K562 (cell line): ENCODE results near the gene OXSR1. TPM values are rescaled to one million over a fixed set of nuclear protein-coding genes. Genes with fewer than 3 reads are reported as not detected.

Experiments used
- ARNT ChIP-seq, 2 experiments: fragments of 450-650 bp; IDR thresholded peaks; 2 replicates each; pipeline ENCODE4 v1.6.1; 2016; ENCODE audit warnings: mild to moderate bottlenecking in 1 of 2
- BACH1 ChIP-seq: fragments of 200-800 bp; sonication (Bioruptor generic); IDR thresholded peaks from 2 replicates; pipeline ENCODE4 v1.6.1; 2016; ENCODE audit warnings: missing genetic modification characterization, missing compliant biosample characterization
- CBX2 ChIP-seq: fragments of 200-600 bp; sonication (generic); IDR thresholded peaks from one replicate; pipeline ENCODE4 v1.6.1; 2012; ENCODE audit warnings: mild to moderate bottlenecking, low read length, inconsistent platforms; ENCODE audit not compliant: insufficient read depth, poor library complexity, severe bottlenecking
- E2F3 ChIP-seq: fragments of 250-450 bp; sonication (Bioruptor Pico); IDR thresholded peaks from 2 replicates; pipeline ENCODE4 v1.4.0; 2020; ENCODE audit warnings: mild to moderate bottlenecking
- ESRRA ChIP-seq: fragments of 450-650 bp; IDR thresholded peaks from 2 replicates; pipeline ENCODE4 v1.6.1; 2014; ENCODE audit warnings: low read depth, mild to moderate bottlenecking, moderate library complexity, borderline replicate concordance
- MEF2A ChIP-seq: IDR thresholded peaks from 2 replicates; pipeline ENCODE4 v1.6.1; 2011; ENCODE audit warnings: low read depth, mild to moderate bottlenecking, low read length, moderate library complexity; ENCODE audit not compliant: control insufficient read depth
- SRSF1 ChIP-seq: fragments of 200-400 bp; formaldehyde crosslinking; IDR thresholded peaks from 2 replicates; pipeline ENCODE4 v1.6.1; 2017; ENCODE audit warnings: mild to moderate bottlenecking, low read depth, low read length, moderate library complexity
- ZBTB17 ChIP-seq: fragments of 450-650 bp; formaldehyde crosslinking; IDR thresholded peaks from 2 replicates; pipeline ENCODE4 v1.4.0; 2020; ENCODE audit warnings: mild to moderate bottlenecking
- ZEB2 ChIP-seq: fragments of 450-650 bp; IDR thresholded peaks from 2 replicates; pipeline ENCODE4 v1.6.1; 2016
- ZNF232 ChIP-seq: sonication (generic); formaldehyde crosslinking; IDR thresholded peaks from 2 replicates; pipeline ENCODE4 v1.8.0; 2022; ENCODE audit warnings: mild to moderate bottlenecking, missing genetic modification reagents
- ZNF316 ChIP-seq: fragments of 450-650 bp; IDR thresholded peaks from 2 replicates; pipeline ENCODE4 v1.6.1; 2016
- ZNF41 ChIP-seq: fragments of 250-450 bp; sonication (Bioruptor Pico); conservative IDR thresholded peaks from 2 replicates; pipeline ENCODE4 v1.4.0; 2020; ENCODE audit warnings: mild to moderate bottlenecking
- ZNF696 ChIP-seq: fragments of 250-450 bp; sonication (Bioruptor Pico); conservative IDR thresholded peaks from 2 replicates; pipeline ENCODE4 v1.4.0; 2020; ENCODE audit warnings: mild to moderate bottlenecking, moderate library complexity
- polyA plus RNA-seq, 8 experiments: library from polyadenylated mRNA; depleted of rRNA in 4 of 8; stranded (reverse) in 5 of 8; unstranded in 3 of 8; fragments of >200 nt; fragmentation: Nextera tagmentation in 2 of 8; fragmentation: Illumina TruSeq in 1 of 8; extraction: Ambion mirVana in 2 of 8; extraction: Trizol in 1 of 8; gene quantifications; 2 replicates each; pipeline versions ENCODE4 v1.2.1 to v1.2.3, GENCODE V29; 2011 to 2014; ENCODE audit warnings: inconsistent platforms in 1 of 8, missing spikeins in 1 of 8
- total RNA-seq, 7 experiments: library from RNA; depleted of rRNA in 6 of 7; stranded (reverse); fragments of >200 nt in 6 of 7; fragmentation: Illumina TruSeq in 2 of 7; extraction: Trizol in 2 of 7; gene quantifications; 2 replicates each; pipeline versions ENCODE4 v1.2.1 to v1.2.3, GENCODE V29; 2011 to 2021; ENCODE audit warnings: low replicate concordance in 1 of 7
- TF ChIP-seq, protein P1 (sequence below), 2 experiments: IDR thresholded peaks; 2 replicates each; pipeline ENCODE4 v1.6.1; 2011; ENCODE audit warnings: borderline replicate concordance in 1 of 2, control low read depth in 1 of 2, low read depth in 1 of 2, low read length in 1 of 2, mild to moderate bottlenecking in 1 of 2, mixed read lengths in 1 of 2, moderate library complexity in 1 of 2; ENCODE audit not compliant: insufficient read depth in 1 of 2, insufficient read length in 1 of 2, poor library complexity in 1 of 2, severe bottlenecking in 1 of 2; ENCODE audit errors: extremely low read depth in 1 of 2
- TF ChIP-seq, protein P2 (sequence below), 3 experiments: IDR thresholded peaks in 2 of 3; conservative IDR thresholded peaks in 1 of 3; 2 replicates each; pipeline ENCODE4 v1.5.1; 2011 to 2012; ENCODE audit warnings: low read length in 3 of 3, mild to moderate bottlenecking in 3 of 3, control low read depth in 2 of 3, improper control_type of control experiment in 1 of 3, inconsistent platforms in 1 of 3, low read depth in 1 of 3, mixed read lengths in 1 of 3, moderate library complexity in 1 of 3; ENCODE audit not compliant: insufficient read depth in 2 of 3
- TF ChIP-seq, protein P3 (sequence below): sonication (generic); formaldehyde crosslinking; IDR thresholded peaks from 2 replicates; pipeline ENCODE4 v1.8.0; 2022; ENCODE audit warnings: missing genetic modification reagents, mild to moderate bottlenecking, borderline replicate concordance
- TF ChIP-seq, protein P4 (sequence below): fragments of 450-650 bp; formaldehyde crosslinking; IDR thresholded peaks from 2 replicates; pipeline ENCODE4 v1.4.0; 2020; ENCODE audit warnings: mild to moderate bottlenecking
- TF ChIP-seq, protein P5 (sequence below), 2 experiments: fragments of 450-650 bp; conservative IDR thresholded peaks; 2 replicates each; pipeline ENCODE4 v1.6.1; 2017; ENCODE audit warnings: mild to moderate bottlenecking in 2 of 2, moderate library complexity in 2 of 2

The OXSR1 gene
- total and polyA plus RNA-seq, 9 of the 15 experiments (the other 6 are each of a cell fraction or from before 2014, with no cell fraction given): 15.7 to 87.6 (median 48.7) TPM

DNA sequence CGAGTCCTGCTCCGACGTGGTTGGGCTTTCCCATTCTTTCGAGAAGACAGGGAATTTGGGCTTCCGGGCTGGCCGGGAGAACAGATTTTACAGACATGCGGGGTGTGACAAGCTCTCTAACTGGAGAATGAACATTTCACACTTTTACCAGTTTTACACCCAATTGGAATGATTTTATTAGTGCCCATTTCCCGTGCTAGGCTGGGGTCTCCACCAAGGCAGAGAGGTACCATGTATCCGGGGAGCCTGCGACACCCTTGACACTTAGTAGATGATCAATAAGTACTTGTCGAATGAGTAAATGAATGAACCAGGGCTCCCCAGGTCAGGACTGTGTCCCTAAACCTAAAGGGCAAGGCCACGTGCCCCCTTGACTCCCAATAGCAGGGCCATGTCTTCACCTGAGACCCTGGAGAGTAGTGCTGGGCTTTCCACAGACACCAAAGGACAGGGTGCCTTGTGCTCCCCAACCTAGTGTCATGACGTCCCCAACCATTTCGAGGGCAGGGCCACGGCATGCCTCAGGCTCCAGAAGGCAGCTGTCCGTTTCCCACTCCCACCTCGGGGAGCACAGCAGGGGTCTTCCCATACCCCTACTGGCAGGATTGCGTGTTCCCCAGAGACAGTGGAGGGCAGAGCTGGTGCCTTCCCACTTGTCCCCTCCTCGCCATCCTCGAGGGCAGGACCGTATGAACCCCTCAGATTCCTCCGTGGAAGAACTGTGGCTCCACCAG lies 27.6 kb upstream of the OXSR1 start (continued):
- TF ChIP-seq BACH1 (tag) (no peak), ZNF316 (no peak), SRSF1 (no peak), MEF2A (no peak), ESRRA (no peak), ZNF696 (CRISPR knock-in tag) (0 out of 2 replicates have a peak, but pooled peaks have one; percentile 17), ZNF41 (CRISPR knock-in tag) (0 out of 2 replicates have a peak, but pooled peaks have one; percentile 29), ARNT (IDR thresholded peaks at IDR 0.05) (no peak), CBX2 (no peak), ZEB2 (no peak), ZBTB17 (CRISPR knock-in tag) (peak; percentile 44; the same call in 1 of the 2 replicates), ZNF232 (0 out of 2 replicates have a peak, but pooled peaks have one; percentile 12), E2F3 (CRISPR knock-in tag) (no peak)
- TF ChIP-seq, protein P1, sequence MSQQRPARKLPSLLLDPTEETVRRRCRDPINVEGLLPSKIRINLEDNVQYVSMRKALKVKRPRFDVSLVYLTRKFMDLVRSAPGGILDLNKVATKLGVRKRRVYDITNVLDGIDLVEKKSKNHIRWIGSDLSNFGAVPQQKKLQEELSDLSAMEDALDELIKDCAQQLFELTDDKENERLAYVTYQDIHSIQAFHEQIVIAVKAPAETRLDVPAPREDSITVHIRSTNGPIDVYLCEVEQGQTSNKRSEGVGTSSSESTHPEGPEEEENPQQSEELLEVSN (IDR thresholded peaks at IDR 0.05; ENCODE audit: borderline replicate concordance in 1 of 2, extremely low read depth in 1 of 2, insufficient read depth in 1 of 2, insufficient read length in 1 of 2, low read depth in 1 of 2, low read length in 1 of 2, poor library complexity in 1 of 2, severe bottlenecking in 1 of 2): peak; percentile 46 to 64
- TF ChIP-seq, protein P2, sequence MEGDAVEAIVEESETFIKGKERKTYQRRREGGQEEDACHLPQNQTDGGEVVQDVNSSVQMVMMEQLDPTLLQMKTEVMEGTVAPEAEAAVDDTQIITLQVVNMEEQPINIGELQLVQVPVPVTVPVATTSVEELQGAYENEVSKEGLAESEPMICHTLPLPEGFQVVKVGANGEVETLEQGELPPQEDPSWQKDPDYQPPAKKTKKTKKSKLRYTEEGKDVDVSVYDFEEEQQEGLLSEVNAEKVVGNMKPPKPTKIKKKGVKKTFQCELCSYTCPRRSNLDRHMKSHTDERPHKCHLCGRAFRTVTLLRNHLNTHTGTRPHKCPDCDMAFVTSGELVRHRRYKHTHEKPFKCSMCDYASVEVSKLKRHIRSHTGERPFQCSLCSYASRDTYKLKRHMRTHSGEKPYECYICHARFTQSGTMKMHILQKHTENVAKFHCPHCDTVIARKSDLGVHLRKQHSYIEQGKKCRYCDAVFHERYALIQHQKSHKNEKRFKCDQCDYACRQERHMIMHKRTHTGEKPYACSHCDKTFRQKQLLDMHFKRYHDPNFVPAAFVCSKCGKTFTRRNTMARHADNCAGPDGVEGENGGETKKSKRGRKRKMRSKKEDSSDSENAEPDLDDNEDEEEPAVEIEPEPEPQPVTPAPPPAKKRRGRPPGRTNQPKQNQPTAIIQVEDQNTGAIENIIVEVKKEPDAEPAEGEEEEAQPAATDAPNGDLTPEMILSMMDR (IDR thresholded peaks at IDR 0.05 in 2 of 3, conservative IDR thresholded peaks at IDR 0.05 in 1 of 3; ENCODE audit: insufficient read depth in 2 of 3, low read depth in 1 of 3, low read length in 3 of 3): peak in 2 of 3 experiments; percentile 3 to 32; a peak in 1 of 6 replicates
- TF ChIP-seq, protein P3, sequence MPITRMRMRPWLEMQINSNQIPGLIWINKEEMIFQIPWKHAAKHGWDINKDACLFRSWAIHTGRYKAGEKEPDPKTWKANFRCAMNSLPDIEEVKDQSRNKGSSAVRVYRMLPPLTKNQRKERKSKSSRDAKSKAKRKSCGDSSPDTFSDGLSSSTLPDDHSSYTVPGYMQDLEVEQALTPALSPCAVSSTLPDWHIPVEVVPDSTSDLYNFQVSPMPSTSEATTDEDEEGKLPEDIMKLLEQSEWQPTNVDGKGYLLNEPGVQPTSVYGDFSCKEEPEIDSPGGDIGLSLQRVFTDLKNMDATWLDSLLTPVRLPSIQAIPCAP: no peak
- TF ChIP-seq, protein P4, sequence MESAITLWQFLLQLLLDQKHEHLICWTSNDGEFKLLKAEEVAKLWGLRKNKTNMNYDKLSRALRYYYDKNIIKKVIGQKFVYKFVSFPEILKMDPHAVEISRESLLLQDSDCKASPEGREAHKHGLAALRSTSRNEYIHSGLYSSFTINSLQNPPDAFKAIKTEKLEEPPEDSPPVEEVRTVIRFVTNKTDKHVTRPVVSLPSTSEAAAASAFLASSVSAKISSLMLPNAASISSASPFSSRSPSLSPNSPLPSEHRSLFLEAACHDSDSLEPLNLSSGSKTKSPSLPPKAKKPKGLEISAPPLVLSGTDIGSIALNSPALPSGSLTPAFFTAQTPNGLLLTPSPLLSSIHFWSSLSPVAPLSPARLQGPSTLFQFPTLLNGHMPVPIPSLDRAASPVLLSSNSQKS (CRISPR knock-in tag): no peak
- TF ChIP-seq, protein P5, sequence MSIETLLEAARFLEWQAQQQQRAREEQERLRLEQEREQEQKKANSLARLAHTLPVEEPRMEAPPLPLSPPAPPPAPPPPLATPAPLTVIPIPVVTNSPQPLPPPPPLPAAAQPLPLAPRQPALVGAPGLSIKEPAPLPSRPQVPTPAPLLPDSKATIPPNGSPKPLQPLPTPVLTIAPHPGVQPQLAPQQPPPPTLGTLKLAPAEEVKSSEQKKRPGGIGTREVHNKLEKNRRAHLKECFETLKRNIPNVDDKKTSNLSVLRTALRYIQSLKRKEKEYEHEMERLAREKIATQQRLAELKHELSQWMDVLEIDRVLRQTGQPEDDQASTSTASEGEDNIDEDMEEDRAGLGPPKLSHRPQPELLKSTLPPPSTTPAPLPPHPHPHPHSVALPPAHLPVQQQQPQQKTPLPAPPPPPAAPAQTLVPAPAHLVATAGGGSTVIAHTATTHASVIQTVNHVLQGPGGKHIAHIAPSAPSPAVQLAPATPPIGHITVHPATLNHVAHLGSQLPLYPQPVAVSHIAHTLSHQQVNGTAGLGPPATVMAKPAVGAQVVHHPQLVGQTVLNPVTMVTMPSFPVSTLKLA (conservative IDR thresholded peaks at IDR 0.05): peak in 1 of 2 experiments; percentile 3; a peak in 1 of 4 replicates
